HCT116 (cell line): ENCODE results near the gene ANKRD24. TPM values are rescaled to one million over a fixed set of nuclear protein-coding genes. Genes with fewer than 3 reads are reported as not detected.
"Not testable (repeated sequence)": the region's sequence is repeated elsewhere in the genome, so short reads cannot be mapped to it uniquely, and the experiment has no call there.

Experiments used
- ATAC-seq: fragments of 200-7000 bp; cut with Tn5 transposase; 2 replicates; pipeline ENCODE4 v1.9.1; 2020; ENCODE audit warnings: mild to moderate bottlenecking, moderate library complexity
- BruUV-seq: library from RNA; stranded (reverse); fragments of 400-500 nt; replicated peaks from 2 replicates; lab custom pipeline; 2021; lab: Mats Ljungman, UMichigan
- CTCF ChIA-PET: fragments of 300-600 bp; sonication (Branson Sonifier 250); formaldehyde crosslinking; loops from one replicate; lab custom pipeline; 2021; ENCODE audit warnings: antibody characterized with exemption; lab: Charles Lee
- POLR2A ChIA-PET: fragments of 300-600, 350-600 bp; sonication (Branson Sonifier 250); formaldehyde crosslinking; loops from one replicate; lab custom pipeline; 2021; ENCODE audit warnings: antibody characterized with exemption; lab: Charles Lee
- RAD21 ChIA-PET, 2 experiments: fragments of 300-600 bp; sonication (Branson Sonifier 250); formaldehyde crosslinking; loops; one replicate each; lab custom pipeline; 2023; ENCODE audit warnings: low total read pairs in 2 of 2; ENCODE audit not compliant: uncharacterized antibody in 2 of 2, unreplicated experiment in 2 of 2, low non-redundant PET in 1 of 2; lab: Charles Lee
- DNase-seq: peaks from one replicate; pipeline ENCODE4 v3.0.0-alpha.2; 2010; ENCODE audit warnings: low read depth, low spot score
- H2AFZ ChIP-seq: fragments of 200-600 bp; shearing (Covaris generic), sonication (generic); 2 replicates; pipeline ENCODE4 v1.6.1; 2017; ENCODE audit warnings: low read depth, mixed run types, mixed read lengths, antibody characterized with exemption, low read length; ENCODE audit not compliant: poor library complexity, severe bottlenecking
- H3K27ac ChIP-seq: 2 replicates; pipeline ENCODE4 v1.5.1; 2012; ENCODE audit warnings: low read depth, low read length
- H3K27me3 ChIP-seq: fragments of 200-600 bp; sonication (generic); 2 replicates; pipeline ENCODE4 v1.6.1; 2016; ENCODE audit warnings: mixed run types, low read length, mixed read lengths; ENCODE audit not compliant: insufficient read depth
- H3K36me3 ChIP-seq, 2 experiments: fragments of 200-500 bp in 1 of 2; fragments of 200-600 bp in 1 of 2; sonication (Bioruptor generic) in 1 of 2; sonication (generic) in 1 of 2; 2 replicates each; pipeline versions ENCODE4 v1.5.1 to v1.6.1; 2014 to 2016; ENCODE audit warnings: low read length in 2 of 2, inconsistent platforms in 1 of 2, mixed read lengths in 1 of 2, mixed run types in 1 of 2; ENCODE audit not compliant: insufficient read depth in 2 of 2, control insufficient read depth in 1 of 2
- H3K4me1 ChIP-seq, 2 experiments: fragments of 200-600 bp in 1 of 2; sonication (generic) in 1 of 2; 2 replicates each; pipeline versions ENCODE4 v1.5.1 to v1.6.1; 2012 to 2017; ENCODE audit warnings: low read length in 2 of 2, inconsistent platforms in 1 of 2, mild to moderate bottlenecking in 1 of 2, mixed read lengths in 1 of 2, mixed run types in 1 of 2, moderate library complexity in 1 of 2; ENCODE audit not compliant: insufficient read depth in 2 of 2, control insufficient read depth in 1 of 2
- H3K4me2 ChIP-seq: fragments of 200-600 bp; sonication (generic); 2 replicates; pipeline ENCODE4 v1.6.1; 2017; ENCODE audit warnings: mixed run types, low read length, mixed read lengths
- H3K4me3 ChIP-seq, 2 experiments: fragments of 200-600 bp in 1 of 2; sonication (generic) in 1 of 2; replicated peaks in 1 of 2; 2 replicates each; pipeline ENCODE4 v1.5.1; 2011 to 2016; ENCODE audit warnings: low read length in 2 of 2, control low read depth in 1 of 2, low read depth in 1 of 2, mild to moderate bottlenecking in 1 of 2, mixed read lengths in 1 of 2, mixed run types in 1 of 2
- H3K79me2 ChIP-seq: fragments of 200-600 bp; sonication (generic); 2 replicates; pipeline ENCODE4 v1.6.1; 2017; ENCODE audit warnings: mild to moderate bottlenecking, mixed run types, low read length, moderate library complexity, mixed read lengths; ENCODE audit not compliant: insufficient read depth
- H3K9ac ChIP-seq: fragments of 200-600 bp; sonication (generic); 2 replicates; pipeline ENCODE4 v1.6.1; 2016; ENCODE audit warnings: low read length, mixed read lengths
- H3K9me2 ChIP-seq: fragments of 200-600 bp; sonication (generic), shearing (Covaris generic); 2 replicates; pipeline ENCODE4 v1.6.1; 2017; ENCODE audit warnings: mixed run types, mild to moderate bottlenecking, moderate library complexity; ENCODE audit not compliant: insufficient read depth
- H3K9me3 ChIP-seq, 2 experiments: fragments of 200-500 bp in 1 of 2; fragments of 200-600 bp in 1 of 2; sonication (Bioruptor generic) in 1 of 2; sonication (generic) in 1 of 2; 2 replicates each; pipeline ENCODE4 v1.6.1; 2014 to 2017; ENCODE audit warnings: low read length in 2 of 2, mixed read lengths in 2 of 2, inconsistent platforms in 1 of 2, low read depth in 1 of 2, mild to moderate bottlenecking in 1 of 2, mixed run types in 1 of 2, moderate library complexity in 1 of 2; ENCODE audit not compliant: control insufficient read depth in 1 of 2, insufficient read depth in 1 of 2
- H4K20me1 ChIP-seq: fragments of 200-600 bp; sonication (generic), shearing (Covaris generic); 2 replicates; pipeline ENCODE4 v1.6.1; 2017; ENCODE audit warnings: mixed run types, mild to moderate bottlenecking, moderate library complexity; ENCODE audit not compliant: insufficient read depth
- CEBPB ChIP-seq: IDR thresholded peaks from 2 replicates; pipeline ENCODE4 v1.6.1; 2012; ENCODE audit warnings: low read depth
- EGR1 ChIP-seq: IDR thresholded peaks from 2 replicates; pipeline ENCODE4 v1.6.1; 2012; ENCODE audit warnings: low read depth
- EZH2phosphoT487 ChIP-seq: fragments of 200-600 bp; IDR thresholded peaks from 2 replicates; pipeline ENCODE4 v1.6.1; 2018; ENCODE audit warnings: antibody characterized with exemption, borderline replicate concordance
- JUND ChIP-seq: IDR thresholded peaks from 2 replicates; pipeline ENCODE4 v1.6.1; 2012
- POLR2A ChIP-seq: IDR thresholded peaks from 2 replicates; pipeline ENCODE4 v1.7.0; 2011; ENCODE audit warnings: borderline replicate concordance; ENCODE audit not compliant: insufficient read depth, insufficient read length; ENCODE audit errors: extremely low read depth
- SIN3A ChIP-seq: IDR thresholded peaks from 2 replicates; pipeline ENCODE4 v1.6.1; 2012; ENCODE audit warnings: low read depth
- SRF ChIP-seq: IDR thresholded peaks from 2 replicates; pipeline ENCODE4 v1.6.1; 2012; ENCODE audit warnings: low read depth
- ZNF274 ChIP-seq: fragments of 200-500 bp; sonication (Bioruptor generic); IDR thresholded peaks from 2 replicates; pipeline ENCODE4 v1.6.1; 2014; ENCODE audit warnings: mild to moderate bottlenecking, low read depth, low read length, inconsistent platforms
- intact Hi-C: fragments of 100-400 bp; cut with micrococcal nuclease; formaldehyde crosslinking; loops from 2 replicates; pipeline ENCODE4 v1.10.0; 2022
- total RNA-seq: library from RNA; stranded (reverse); gene quantifications from one replicate; pipeline ENCODE4 v1.2.1, GENCODE V29; 2021; ENCODE audit not compliant: unreplicated experiment
- TF ChIP-seq, protein P1 (sequence below): IDR thresholded peaks from 2 replicates; pipeline ENCODE4 v1.6.1; 2012; ENCODE audit warnings: low read depth

ANKRD24 gene
- total RNA-seq, 1 experiment from 2014 or later, result 1.7 TPM

DNA sequence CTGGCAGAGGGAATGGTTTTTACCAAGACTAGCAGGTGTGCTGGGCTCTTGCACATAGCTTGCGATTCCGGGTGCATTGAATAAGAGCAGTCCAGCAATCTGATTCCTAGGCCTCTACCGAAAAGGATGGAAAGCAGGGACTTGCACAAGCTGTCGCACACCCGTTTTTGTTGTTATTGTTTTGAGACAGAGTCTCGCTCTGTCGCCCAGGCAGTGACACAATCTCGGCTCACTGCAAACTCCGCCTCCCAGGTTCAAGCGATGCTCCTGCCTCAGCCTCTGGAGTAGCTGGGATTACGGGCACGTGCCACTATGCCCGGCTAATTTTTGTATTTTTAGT, 52.3 kb downstream of the ANKRD24 start:
- no peak overlapping the region for H3K9ac ChIP-seq
- no peaks in the 10 kb centered on the region for H3K79me2 ChIP-seq
- H3K9me2 ChIP-seq, result no peaks in the 10 kb centered on the region
- ChIA-PET RAD21 (no interaction called here), CTCF (no interaction called here), POLR2A (no interaction called here)
- no peak overlapping the region for H3K4me2 ChIP-seq
- H3K4me1 ChIP-seq, result peaks cover 0 to 13% of the 10 kb centered on the region in 2 experiments; a peak in 2 of 4 replicates
- no TSS peak for BruUV-seq
- H2AFZ ChIP-seq, result no peak overlapping the region
- no peak overlapping the region for H3K27ac ChIP-seq
- no peaks in the 10 kb centered on the region for H4K20me1 ChIP-seq
- H3K36me3 ChIP-seq, result no peaks in the 10 kb centered on the region
- ATAC-seq (no peak), DNase-seq (no peak)
- no peaks in the 10 kb centered on the region for H3K9me3 ChIP-seq
- H3K27me3 ChIP-seq, result no peaks in the 10 kb centered on the region
- intact Hi-C loops, result no loop called here
- TF ChIP-seq EZH2phosphoT487 (no peak), CEBPB (no peak), SRF (no peak), JUND (no peak), EGR1 (no peak), ZNF274 (no peak), SIN3A (no peak), POLR2A (no peak)
- TF ChIP-seq, protein P1, sequence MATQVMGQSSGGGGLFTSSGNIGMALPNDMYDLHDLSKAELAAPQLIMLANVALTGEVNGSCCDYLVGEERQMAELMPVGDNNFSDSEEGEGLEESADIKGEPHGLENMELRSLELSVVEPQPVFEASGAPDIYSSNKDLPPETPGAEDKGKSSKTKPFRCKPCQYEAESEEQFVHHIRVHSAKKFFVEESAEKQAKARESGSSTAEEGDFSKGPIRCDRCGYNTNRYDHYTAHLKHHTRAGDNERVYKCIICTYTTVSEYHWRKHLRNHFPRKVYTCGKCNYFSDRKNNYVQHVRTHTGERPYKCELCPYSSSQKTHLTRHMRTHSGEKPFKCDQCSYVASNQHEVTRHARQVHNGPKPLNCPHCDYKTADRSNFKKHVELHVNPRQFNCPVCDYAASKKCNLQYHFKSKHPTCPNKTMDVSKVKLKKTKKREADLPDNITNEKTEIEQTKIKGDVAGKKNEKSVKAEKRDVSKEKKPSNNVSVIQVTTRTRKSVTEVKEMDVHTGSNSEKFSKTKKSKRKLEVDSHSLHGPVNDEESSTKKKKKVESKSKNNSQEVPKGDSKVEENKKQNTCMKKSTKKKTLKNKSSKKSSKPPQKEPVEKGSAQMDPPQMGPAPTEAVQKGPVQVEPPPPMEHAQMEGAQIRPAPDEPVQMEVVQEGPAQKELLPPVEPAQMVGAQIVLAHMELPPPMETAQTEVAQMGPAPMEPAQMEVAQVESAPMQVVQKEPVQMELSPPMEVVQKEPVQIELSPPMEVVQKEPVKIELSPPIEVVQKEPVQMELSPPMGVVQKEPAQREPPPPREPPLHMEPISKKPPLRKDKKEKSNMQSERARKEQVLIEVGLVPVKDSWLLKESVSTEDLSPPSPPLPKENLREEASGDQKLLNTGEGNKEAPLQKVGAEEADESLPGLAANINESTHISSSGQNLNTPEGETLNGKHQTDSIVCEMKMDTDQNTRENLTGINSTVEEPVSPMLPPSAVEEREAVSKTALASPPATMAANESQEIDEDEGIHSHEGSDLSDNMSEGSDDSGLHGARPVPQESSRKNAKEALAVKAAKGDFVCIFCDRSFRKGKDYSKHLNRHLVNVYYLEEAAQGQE, result no peak
- TF ChIP-seq, all 23 proteins: peak for 0
- no peak overlapping the region for H3K4me3 ChIP-seq

DNA sequence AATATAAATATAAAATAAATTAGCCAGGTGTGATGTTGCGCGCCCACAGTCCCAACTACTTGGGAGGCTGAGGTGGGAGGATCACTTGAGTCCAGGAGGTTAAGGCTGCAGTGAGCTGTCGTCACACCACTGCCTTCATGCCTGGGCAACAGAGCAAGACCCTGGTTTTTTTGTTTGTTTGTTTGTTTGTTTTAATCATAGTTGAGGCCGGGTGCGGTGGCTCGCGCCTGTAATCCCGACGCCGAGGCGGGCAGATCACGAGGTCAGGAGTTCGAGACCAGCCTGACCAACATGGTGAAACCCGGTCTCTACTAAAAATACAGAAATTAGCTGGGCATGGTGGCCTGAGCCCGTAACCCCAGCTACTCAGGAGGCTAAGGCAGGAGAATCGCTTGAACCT, 55.0 kb downstream of the ANKRD24 start:
- DNase-seq, intact Hi-C loops, H3K4me3 ChIP-seq, H3K36me3 ChIP-seq, H3K9me2 ChIP-seq, H3K27ac ChIP-seq, H3K79me2 ChIP-seq, ATAC-seq, H2AFZ ChIP-seq, H3K9ac ChIP-seq, H4K20me1 ChIP-seq, H3K4me2 ChIP-seq, H3K27me3 ChIP-seq, CTCF ChIA-PET, H3K4me1 ChIP-seq, BruUV-seq: not testable (repeated sequence)
- ChIA-PET POLR2A (interaction anchor here (0.9 kb wide), 1 partner anchor 9 kb away, joined by 3 read pairs; the partner anchor contains the start of gene YJU2), RAD21 (interaction anchor here in 1 of 2 experiments (0.6 kb wide), 1 partner anchor 347 kb away, joined by 5 read pairs; no protein-coding TSS in a partner anchor)
- peaks cover 8 to 10% of the 10 kb centered on the region in 2 experiments; a peak in 3 of 4 replicates for H3K9me3 ChIP-seq
